B cell (primary cell): ENCODE measurements around the gene PKNOX1. TPM values are rescaled to one million over a fixed set of nuclear protein-coding genes. Genes with fewer than 3 reads are reported as not detected.

Experiments
- ATAC-seq: fragments of 200-7000 bp; cut with Tn5 transposase; one replicate; pipeline ENCODE4 v1.10.0; 2021; ENCODE audit warnings: low read depth, mild to moderate bottlenecking, moderate number of reproducible peaks, moderate library complexity
- CTCF ChIA-PET: fragments of 350-600 bp; sonication (Branson Sonifier 250); formaldehyde crosslinking; loops from one replicate; lab custom pipeline; 2021; ENCODE audit warnings: antibody characterized with exemption, inconsistent platforms; lab: Charles Lee
- POLR2A ChIA-PET: fragments of 350-600 bp; sonication (Branson Sonifier 250); formaldehyde crosslinking; loops from one replicate; lab custom pipeline; 2021; ENCODE audit warnings: antibody characterized with exemption; lab: Charles Lee
- DNase-seq: peaks from one replicate; pipeline ENCODE4 v3.0.0; 2013
- H2AFZ ChIP-seq: 2 replicates; pipeline ENCODE4 v1.6.1; 2012; ENCODE audit warnings: mild to moderate bottlenecking, low read depth, low read length; ENCODE audit not compliant: insufficient read depth, poor library complexity, severe bottlenecking
- H3K27ac ChIP-seq, 2 donors: 1 replicate in 1 of 2; 2 replicates in 1 of 2; pipeline ENCODE4 v1.5.1; 2012 to 2013; ENCODE audit warnings: low read length in 2 of 2, mild to moderate bottlenecking in 2 of 2, moderate library complexity in 1 of 2
- H3K27me3 ChIP-seq, 4 experiments: fragments of 200-600 bp in 1 of 4; sonication (generic) in 1 of 4; replicated peaks in 1 of 4; 1 replicate in 2 of 4; 2 replicates in 2 of 4; pipeline versions ENCODE4 v1.6.1 to v1.7.0; 2013 to 2016; ENCODE audit warnings: low read length in 3 of 4, mild to moderate bottlenecking in 2 of 4, mixed read lengths in 1 of 4, moderate library complexity in 1 of 4; ENCODE audit not compliant: insufficient read depth in 4 of 4, control insufficient read depth in 3 of 4; ENCODE audit errors: control extremely low read depth in 1 of 4
- H3K36me3 ChIP-seq, 2 experiments: replicated peaks in 1 of 2; 1 replicate in 1 of 2; 2 replicates in 1 of 2; pipeline versions ENCODE4 v1.6.1 to v1.7.1; 2013; ENCODE audit warnings: low read length in 1 of 2; ENCODE audit not compliant: insufficient read depth in 2 of 2, control insufficient read depth in 1 of 2; ENCODE audit errors: control extremely low read depth in 1 of 2, extremely low read depth in 1 of 2
- H3K4me1 ChIP-seq, 2 donors: fragments of 200-600 bp in 1 of 2; sonication (generic) in 1 of 2; 1 replicate in 1 of 2; 2 replicates in 1 of 2; pipeline versions ENCODE4 v1.5.1 to v1.6.1; 2013 to 2017; ENCODE audit warnings: low read length in 2 of 2; ENCODE audit not compliant: control insufficient read depth in 2 of 2, insufficient read depth in 2 of 2
- H3K4me2 ChIP-seq: replicated peaks from 2 replicates; pipeline ENCODE3; 2012; ENCODE audit warnings: mild to moderate bottlenecking, low read depth, low read length; ENCODE audit not compliant: poor library complexity, severe bottlenecking
- H3K4me3 ChIP-seq, 5 experiments: fragments of 200-600 bp in 1 of 5; sonication (generic) in 1 of 5; 1 replicate in 3 of 5; 2 replicates in 2 of 5; pipeline versions ENCODE4 v1.5.1 to v1.7.0; 2011 to 2016; ENCODE audit warnings: low read length in 4 of 5, mild to moderate bottlenecking in 4 of 5, low read depth in 2 of 5, control low read depth in 1 of 5, moderate library complexity in 1 of 5; ENCODE audit not compliant: insufficient read depth in 1 of 5; ENCODE audit errors: control extremely low read depth in 1 of 5, extremely low read depth in 1 of 5
- H3K79me2 ChIP-seq: fragments of 200-600 bp; sonication (generic); one replicate; pipeline ENCODE4 v1.6.0; 2016; ENCODE audit warnings: low read length; ENCODE audit not compliant: control insufficient read depth, insufficient read depth
- H3K9ac ChIP-seq: fragments of 200-600 bp; sonication (generic); 2 replicates; pipeline ENCODE4 v1.6.1; 2017; ENCODE audit warnings: mild to moderate bottlenecking, low read length, moderate library complexity
- H3K9me3 ChIP-seq, 3 donors: one replicate each; pipeline versions ENCODE4 v1.6.1 to v1.7.1; 2013; ENCODE audit warnings: low read length in 2 of 3; ENCODE audit not compliant: control insufficient read depth in 2 of 3, insufficient read depth in 1 of 3; ENCODE audit errors: control extremely low read depth in 1 of 3
- H4K20me1 ChIP-seq: 2 replicates; pipeline ENCODE4 v1.6.0; 2012; ENCODE audit warnings: mild to moderate bottlenecking, low read length; ENCODE audit not compliant: insufficient read depth, control insufficient read depth, poor library complexity, severe bottlenecking
- H3K27ac Mint-ChIP-seq: one replicate; pipeline ENCODE4 v1.8.0; 2021; ENCODE audit warnings: mixed read lengths
- H3K27me3 Mint-ChIP-seq: one replicate; pipeline ENCODE4 v1.8.0; 2021; ENCODE audit warnings: mixed read lengths
- H3K4me1 Mint-ChIP-seq: one replicate; pipeline ENCODE4 v1.8.0; 2021; ENCODE audit warnings: mixed read lengths
- H3K4me3 Mint-ChIP-seq: one replicate; pipeline ENCODE4 v1.8.0; 2021; ENCODE audit warnings: mixed read lengths
- H3K9me3 Mint-ChIP-seq: one replicate; pipeline ENCODE4 v1.8.0; 2022; ENCODE audit warnings: mixed read lengths; ENCODE audit not compliant: insufficient read depth
- CTCF ChIP-seq: fragments of 200-600 bp; IDR thresholded peaks from one replicate; pipeline ENCODE4 v1.8.0; 2022; ENCODE audit warnings: antibody characterized with exemption, mild to moderate bottlenecking
- EZH2 ChIP-seq: IDR thresholded peaks from 2 replicates; pipeline ENCODE4 v1.6.1; 2012; ENCODE audit warnings: borderline replicate concordance, low read depth, mild to moderate bottlenecking, moderate library complexity, low read length; ENCODE audit not compliant: insufficient read depth, poor library complexity, severe bottlenecking
- WGBS: methylation state at CpG from one replicate; pipeline ENCODE4 v1.1.5; 2013; ENCODE audit warnings: missing lambda C conversion rate; ENCODE audit not compliant: insufficient coverage; 5-methylcytosine and 5-hydroxymethylcytosine counted together
- intact Hi-C: fragments of 100-400 bp; cut with micrococcal nuclease; formaldehyde crosslinking; loops from one replicate; pipeline ENCODE4 v1.10.0; 2022
- polyA plus RNA-seq: library from polyadenylated mRNA; depleted of rRNA; stranded (reverse); fragments of >200 nt; gene quantifications from 2 replicates; pipeline ENCODE4 v1.2.3, GENCODE V29; 2012
- total RNA-seq, 2 donors: library from RNA; stranded (reverse); fragments of 120-200 nt in 1 of 2; gene quantifications; 1 replicate in 1 of 2; 2 replicates in 1 of 2; pipeline versions ENCODE4 v1.2.3 to v1.2.4, GENCODE V29; 2013 to 2022

PKNOX1 gene
- total and polyA plus RNA-seq, 2 donors (not counting 1 experiment from before 2014, with no cell fraction given) = 7.6 to 29.5 TPM

GRCh38 chr21:42989816-42990650 lies 15.7 kb downstream of the PKNOX1 start:
- TF ChIP-seq CTCF (no peak), EZH2 (no peak)
- POLR2A ChIA-PET = no interaction called here
- CTCF ChIA-PET = interaction anchor here (1.0 kb wide), 1 partner anchor 71 kb away, joined by 3 read pairs; no protein-coding TSS in a partner anchor
- Histone ChIP-seq H3K27me3 (no peaks in the 10 kb centered on the region), H3K4me1 (peaks cover 8% of the 10 kb centered on the region in 2 donors), H3K9me3 (no peaks in the 10 kb centered on the region), H3K36me3 (peaks cover 0 to 7% of the 10 kb centered on the region in 2 experiments), H3K27ac (no peak overlapping the region), H2AFZ (no peak overlapping the region), H4K20me1 (peaks cover 26% of the 10 kb centered on the region), H3K9ac (no peak overlapping the region), H3K79me2 (peaks cover 45% of the 10 kb centered on the region), H3K4me3 (no peak overlapping the region), H3K4me2 (no peak overlapping the region)
- ATAC-seq (no peak), DNase-seq (no peak)
- Mint-ChIP-seq H3K9me3 (no peaks in the 10 kb centered on the region), H3K27me3 (no peaks in the 10 kb centered on the region), H3K4me1 (peaks cover 27% of the 10 kb centered on the region), H3K27ac (no peak overlapping the region), H3K4me3 (no peak overlapping the region)
- WGBS = no CpG with 5 or more reads among the region's 10 CpGs
- intact Hi-C loops = no loop called here
